ENCODE data around the gene SMARCA2. TPM values are rescaled to one million over a fixed set of nuclear protein-coding genes. Genes with fewer than 3 reads are reported as not detected.

The SMARCA2 gene
- total RNA-seq, 1 donor = 147 TPM

GRCh38 chr9:2152966-2153629 is 138.0 kb downstream of the SMARCA2 start:
- H3K27me3 ChIP-seq (ENCODE audit: insufficient read depth, low read length) = no peaks in the 10 kb centered on the region
- no peaks in the 10 kb centered on the region for H3K9me3 ChIP-seq (ENCODE audit: low read depth, low read length)
- no peak overlapping the region for H3K4me3 ChIP-seq (ENCODE audit: low read length)
- peaks cover 28% of the 10 kb centered on the region for H3K4me1 ChIP-seq (ENCODE audit: insufficient read depth, low read length)

- no peaks in the 10 kb centered on the region for H3K27me3 ChIP-seq (ENCODE audit: insufficient read depth, low read length)
- no peak overlapping the region for H3K4me3 ChIP-seq (ENCODE audit: low read length)
- H3K4me1 ChIP-seq (ENCODE audit: insufficient read depth, low read length) = peaks cover 35% of the 10 kb centered on the region
- no peaks in the 10 kb centered on the region for H3K9me3 ChIP-seq (ENCODE audit: low read depth, low read length)
Observed at GRCh38 chr9:2153630-2154217, 138.6 kb downstream of the SMARCA2 start.

GRCh38 chr9:2154731-2155130 is 139.6 kb downstream of the SMARCA2 start:
- Histone ChIP-seq H3K27me3 (ENCODE audit: insufficient read depth, low read length) (no peaks in the 10 kb centered on the region), H3K4me1 (ENCODE audit: insufficient read depth, low read length) (peaks cover 42% of the 10 kb centered on the region), H3K4me3 (ENCODE audit: low read length) (no peak overlapping the region), H3K9me3 (ENCODE audit: low read depth, low read length) (no peaks in the 10 kb centered on the region)

- Histone ChIP-seq H3K27me3 (ENCODE audit: insufficient read depth, low read length) (no peaks in the 10 kb centered on the region), H3K9me3 (ENCODE audit: low read depth, low read length) (no peaks in the 10 kb centered on the region), H3K4me1 (ENCODE audit: insufficient read depth, low read length) (peaks cover 43% of the 10 kb centered on the region), H3K4me3 (ENCODE audit: low read length) (no peak overlapping the region)
Observed at GRCh38 chr9:2155966-2156365, 140.8 kb downstream of the SMARCA2 start.

GRCh38 chr9:2157277-2158110 is 142.3 kb downstream of the SMARCA2 start:
- H3K4me1 ChIP-seq (ENCODE audit: insufficient read depth, low read length) = peaks cover 49% of the 10 kb centered on the region
- H3K4me3 ChIP-seq (ENCODE audit: low read length) = peak overlapping the region; percentile 46
- no peaks in the 10 kb centered on the region for H3K27me3 ChIP-seq (ENCODE audit: insufficient read depth, low read length)
- H3K9me3 ChIP-seq (ENCODE audit: low read depth, low read length) = no peaks in the 10 kb centered on the region

- peaks cover 56% of the 10 kb centered on the region for H3K4me1 ChIP-seq (ENCODE audit: insufficient read depth, low read length)
- H3K4me3 ChIP-seq (ENCODE audit: low read length) = peak overlapping the region; percentile 46
- no peaks in the 10 kb centered on the region for H3K27me3 ChIP-seq (ENCODE audit: insufficient read depth, low read length)
- H3K9me3 ChIP-seq (ENCODE audit: low read depth, low read length) = no peaks in the 10 kb centered on the region
Observed at GRCh38 chr9:2158111-2158610, 143.0 kb downstream of the SMARCA2 start.

- Histone ChIP-seq H3K9me3 (ENCODE audit: low read depth, low read length) (no peaks in the 10 kb centered on the region), H3K4me3 (ENCODE audit: low read length) (peak overlapping the region; percentile 46), H3K27me3 (ENCODE audit: insufficient read depth, low read length) (no peaks in the 10 kb centered on the region), H3K4me1 (ENCODE audit: insufficient read depth, low read length) (peaks cover 61% of the 10 kb centered on the region)
Observed at GRCh38 chr9:2158766-2159430, 143.8 kb downstream of the SMARCA2 start.

- Histone ChIP-seq H3K4me1 (ENCODE audit: insufficient read depth, low read length) (peaks cover 61% of the 10 kb centered on the region), H3K27me3 (ENCODE audit: insufficient read depth, low read length) (no peaks in the 10 kb centered on the region), H3K9me3 (ENCODE audit: low read depth, low read length) (no peaks in the 10 kb centered on the region), H3K4me3 (ENCODE audit: low read length) (peak overlapping the region; percentile 5)
Observed at GRCh38 chr9:2159521-2160454, 144.6 kb downstream of the SMARCA2 start.

- Histone ChIP-seq H3K4me3 (ENCODE audit: low read length) (no peak overlapping the region), H3K27me3 (ENCODE audit: insufficient read depth, low read length) (no peaks in the 10 kb centered on the region), H3K4me1 (ENCODE audit: insufficient read depth, low read length) (peaks cover 54% of the 10 kb centered on the region), H3K9me3 (ENCODE audit: low read depth, low read length) (no peaks in the 10 kb centered on the region)
Observed at GRCh38 chr9:2161661-2162060, 146.5 kb downstream of the SMARCA2 start.

- Histone ChIP-seq H3K9me3 (ENCODE audit: low read depth, low read length) (no peaks in the 10 kb centered on the region), H3K4me1 (ENCODE audit: insufficient read depth, low read length) (peaks cover 37% of the 10 kb centered on the region), H3K4me3 (ENCODE audit: low read length) (no peak overlapping the region), H3K27me3 (ENCODE audit: insufficient read depth, low read length) (no peaks in the 10 kb centered on the region)
Observed at GRCh38 chr9:2163231-2163885, 148.2 kb downstream of the SMARCA2 start.

- Histone ChIP-seq H3K9me3 (ENCODE audit: low read depth, low read length) (no peaks in the 10 kb centered on the region), H3K4me1 (ENCODE audit: insufficient read depth, low read length) (peaks cover 30% of the 10 kb centered on the region), H3K27me3 (ENCODE audit: insufficient read depth, low read length) (no peaks in the 10 kb centered on the region)
Observed at GRCh38 chr9:2164268-2164667, 149.1 kb downstream of the SMARCA2 start.

GRCh38 chr9:2166203-2166602 is 151.1 kb downstream of the SMARCA2 start:
- H3K4me1 ChIP-seq (ENCODE audit: insufficient read depth, low read length) = peaks cover 18% of the 10 kb centered on the region
- H3K9me3 ChIP-seq (ENCODE audit: low read depth, low read length) = no peaks in the 10 kb centered on the region
- no peak overlapping the region for H3K4me3 ChIP-seq (ENCODE audit: low read length)
- H3K27me3 ChIP-seq (ENCODE audit: insufficient read depth, low read length) = no peaks in the 10 kb centered on the region

More at GRCh38 chr9:2164268-2164667, 149.1 kb downstream of the SMARCA2 start:
- H3K4me3 ChIP-seq (ENCODE audit: low read length) = no peak overlapping the region

GRCh38 chr9:2169035-2169434 is 153.9 kb downstream of the SMARCA2 start:
- Histone ChIP-seq H3K4me3 (ENCODE audit: low read length) (no peak overlapping the region), H3K27me3 (ENCODE audit: insufficient read depth, low read length) (no peaks in the 10 kb centered on the region), H3K9me3 (ENCODE audit: low read depth, low read length) (no peaks in the 10 kb centered on the region), H3K4me1 (ENCODE audit: insufficient read depth, low read length) (no peaks in the 10 kb centered on the region)
